ENCODE data around the gene SPATA24.
"Not testable (repeated sequence)": the region's sequence is repeated elsewhere in the genome, so short reads cannot be mapped to it uniquely, and the experiment has no call there.

SPATA24 gene

GRCh38 chr5:139394123-139394653, 9.7 kb downstream of the SPATA24 start:
- DNase-seq, result no peak

- DNase-seq, result no peak
Measured at GRCh38 chr5:139393497-139394122, 10.3 kb downstream of the SPATA24 start.

GRCh38 chr5:139392678-139393496, 11.0 kb downstream of the SPATA24 start:
- no peak for DNase-seq

GRCh38 chr5:139392324-139392677, 11.6 kb downstream of the SPATA24 start:
- DNase-seq, result no peak

- DNase-seq, result no peak
Measured at GRCh38 chr5:139391570-139392323, 12.1 kb downstream of the SPATA24 start.

GRCh38 chr5:139390639-139391569, 13.0 kb downstream of the SPATA24 start:
- DNase-seq, result no peak

GRCh38 chr5:139389701-139390638, 13.9 kb downstream of the SPATA24 start, which contains the start of gene MZB1:
Gene MZB1, minus strand, starts transcription at chr5:139389913. Its CDS starts 57 bp downstream, at chr5:139389856.
- no peak for DNase-seq

GRCh38 chr5:139388198-139388821, 15.6 kb downstream of the SPATA24 start:
- DNase-seq, result no peak

- no peak for DNase-seq
Measured at GRCh38 chr5:139387611-139388197, 16.2 kb downstream of the SPATA24 start.

- not testable (repeated sequence) for DNase-seq
Measured at GRCh38 chr5:139386956-139387355, 16.9 kb downstream of the SPATA24 start.

- no peak for DNase-seq
Measured at GRCh38 chr5:139386050-139386438, 17.8 kb downstream of the SPATA24 start.

- DNase-seq, result no peak
Measured at GRCh38 chr5:139385061-139386049, 18.5 kb downstream of the SPATA24 start.

GRCh38 chr5:139384591-139385051, 19.3 kb downstream of the SPATA24 start:
- DNase-seq, result no peak

GRCh38 chr5:139383993-139384590, 19.8 kb downstream of the SPATA24 start:
- no peak for DNase-seq

- no peak for DNase-seq
Measured at GRCh38 chr5:139383275-139383992, 20.5 kb downstream of the SPATA24 start, which contains the start of gene SLC23A1. Gene SLC23A1, minus strand, starts transcription at chr5:139383297. Its CDS starts 44 bp downstream, at chr5:139383253.

GRCh38 chr5:139382807-139383206, 21.1 kb downstream of the SPATA24 start:
- no peak for DNase-seq
